Endothelial cell of umbilical vein (primary cell): Measurements from ENCODE around the gene SERPINA6. TPM values are rescaled to one million over a fixed set of nuclear protein-coding genes. Genes with fewer than 3 reads are reported as not detected.

Experiments
- polyA plus RNA-seq, 4 experiments: library from polyadenylated mRNA; depleted of rRNA in 3 of 4; stranded (reverse) in 3 of 4; unstranded in 1 of 4; fragments of >200 nt; gene quantifications; 2 replicates each; pipeline versions ENCODE4 v1.2.1 to v1.2.3, GENCODE V29; 2011 to 2012; ENCODE audit warnings: missing spikeins in 1 of 4
- total RNA-seq: library from RNA; stranded (reverse); gene quantifications from 2 replicates; pipeline ENCODE4 v1.2.3, GENCODE V29; 2021

The SERPINA6 gene
- total and polyA plus RNA-seq, 2 donors (not counting 3 experiments of a cell fraction or from before 2014, with no cell fraction given): not detected

Other genes starting within 250 kb of the SERPINA6 start
- 132 and 141 TPM in 2 replicates for gene DDX24, start 242.1 kb downstream of the SERPINA6 start, total RNA-seq
- gene DDX24, start 242.1 kb downstream of the SERPINA6 start, polyA plus RNA-seq: 86.7 and 88.3 TPM in 2 replicates
- 31.1 and 31.8 TPM in 2 replicates for gene IFI27L1, start 242.0 kb downstream of the SERPINA6 start, total RNA-seq
- 32.9 and 38.1 TPM in 2 replicates for gene IFI27L1, start 242.0 kb downstream of the SERPINA6 start, polyA plus RNA-seq
- 72.0 and 126 TPM in 2 replicates for gene IFI27, start 212.6 kb downstream of the SERPINA6 start, total RNA-seq
- 1,265 and 1,831 TPM in 2 replicates for gene IFI27, start 212.6 kb downstream of the SERPINA6 start, polyA plus RNA-seq
- gene IFI27L2, start 193.7 kb downstream of the SERPINA6 start, total RNA-seq: 11.0 and 28.7 TPM in 2 replicates
- gene IFI27L2, start 193.7 kb downstream of the SERPINA6 start, polyA plus RNA-seq: 82.9 and 93.9 TPM in 2 replicates
- not detected in 2 replicates for gene PPP4R4, start 149.0 kb downstream of the SERPINA6 start, total RNA-seq
- gene PPP4R4, start 149.0 kb downstream of the SERPINA6 start, polyA plus RNA-seq: not detected in 2 replicates
- gene SERPINA10, start 30.1 kb downstream of the SERPINA6 start, total RNA-seq: not detected in 2 replicates
- gene SERPINA10, start 30.1 kb downstream of the SERPINA6 start, polyA plus RNA-seq: not detected in 2 replicates
- not detected in 2 replicates for gene SERPINA2, start 43.4 kb upstream of the SERPINA6 start, total RNA-seq
- not detected in 2 replicates for gene SERPINA2, start 43.4 kb upstream of the SERPINA6 start, polyA plus RNA-seq
- gene SERPINA1, start 65.3 kb upstream of the SERPINA6 start, total RNA-seq: not detected in 2 replicates
- not detected in 2 replicates for gene SERPINA1, start 65.3 kb upstream of the SERPINA6 start, polyA plus RNA-seq
- not detected in 2 replicates for gene SERPINA11, start 129.5 kb upstream of the SERPINA6 start, total RNA-seq
- not detected in 2 replicates for gene SERPINA11, start 129.5 kb upstream of the SERPINA6 start, polyA plus RNA-seq
- not detected in 2 replicates for gene SERPINA9, start 152.9 kb upstream of the SERPINA6 start, total RNA-seq
- gene SERPINA9, start 152.9 kb upstream of the SERPINA6 start, polyA plus RNA-seq: not detected in 2 replicates
- not detected in 2 replicates for gene SERPINA12, start 186.1 kb upstream of the SERPINA6 start, total RNA-seq
- gene SERPINA12, start 186.1 kb upstream of the SERPINA6 start, polyA plus RNA-seq: not detected in 2 replicates
- not detected in 2 replicates for gene SERPINA4, start 238.1 kb upstream of the SERPINA6 start, total RNA-seq
- gene SERPINA4, start 238.1 kb upstream of the SERPINA6 start, polyA plus RNA-seq: not detected in 2 replicates